Neural progenitor cell (in vitro differentiated cells): ENCODE results near the gene TRAM1L1. TPM values are rescaled to one million over a fixed set of nuclear protein-coding genes. Genes with fewer than 3 reads are reported as not detected.

Experiments used
- DNase-seq: peaks from one replicate; pipeline ENCODE4 v3.0.0-alpha.2; 2016; ENCODE audit warnings: low spot score
- H2AFZ ChIP-seq: fragments of 200-600 bp; sonication (generic); replicated peaks from 2 replicates; pipeline ENCODE4 v1.6.1; 2016; ENCODE audit warnings: antibody characterized with exemption
- H3F3A ChIP-seq: fragments of 200-600 bp; sonication (generic); 2 replicates; pipeline ENCODE4 v1.6.1; 2016; ENCODE audit warnings: antibody characterized with exemption, low read depth
- H3K27ac ChIP-seq: fragments of 200-600 bp; sonication (generic); 2 replicates; pipeline ENCODE4 v1.5.1; 2016; ENCODE audit warnings: mild to moderate bottlenecking
- H3K27me3 ChIP-seq: fragments of 200-600 bp; sonication (generic); 2 replicates; pipeline ENCODE4 v1.6.1; 2016; ENCODE audit warnings: mild to moderate bottlenecking, moderate library complexity
- H3K36me3 ChIP-seq: fragments of 200-600 bp; sonication (generic); 2 replicates; pipeline ENCODE4 v1.5.1; 2016
- H3K4me1 ChIP-seq: fragments of 200-600 bp; sonication (generic); 2 replicates; pipeline ENCODE4 v1.6.1; 2016; ENCODE audit warnings: mixed run types
- H3K4me2 ChIP-seq: fragments of 200-600 bp; sonication (generic); 2 replicates; pipeline ENCODE4 v1.6.1; 2016
- H3K4me3 ChIP-seq: fragments of 200-600 bp; sonication (generic); 2 replicates; pipeline ENCODE4 v1.5.1; 2016
- H3K79me2 ChIP-seq: fragments of 200-600 bp; sonication (generic); 2 replicates; pipeline ENCODE4 v1.6.1; 2016; ENCODE audit warnings: low read depth
- H3K9ac ChIP-seq: fragments of 200-600 bp; sonication (generic); 2 replicates; pipeline ENCODE4 v1.6.1; 2016
- H3K9me3 ChIP-seq: fragments of 200-600 bp; sonication (generic); 2 replicates; pipeline ENCODE4 v1.5.1; 2016; ENCODE audit warnings: low read depth
- H4K20me1 ChIP-seq: fragments of 200-600 bp; sonication (generic); 2 replicates; pipeline ENCODE4 v1.6.1; 2016; ENCODE audit warnings: low read depth
- H3K27ac Mint-ChIP-seq: 3 replicates; pipeline ENCODE4 v1.8.0; 2021; ENCODE audit warnings: mixed read lengths
- H3K27me3 Mint-ChIP-seq: 2 replicates; pipeline ENCODE4 v1.8.0; 2022; ENCODE audit warnings: low read depth, mild to moderate bottlenecking, inconsistent platforms, moderate library complexity, mixed read lengths; ENCODE audit not compliant: insufficient read depth
- H3K36me3 Mint-ChIP-seq: 3 replicates; pipeline ENCODE4 v1.8.0; 2021; ENCODE audit warnings: mixed read lengths
- H3K4me1 Mint-ChIP-seq: 3 replicates; pipeline ENCODE4 v1.8.0; 2021; ENCODE audit warnings: mixed read lengths
- H3K4me3 Mint-ChIP-seq: 3 replicates; pipeline ENCODE4 v1.8.0; 2021; ENCODE audit warnings: mild to moderate bottlenecking, moderate library complexity, mixed read lengths
- H3K9me3 Mint-ChIP-seq: 3 replicates; pipeline ENCODE4 v1.8.0; 2020; ENCODE audit warnings: mixed read lengths
- CTCF ChIP-seq: fragments of 200-600 bp; sonication (generic); IDR thresholded peaks from 2 replicates; pipeline ENCODE4 v1.5.1; 2017; ENCODE audit warnings: antibody characterized with exemption, mild to moderate bottlenecking
- EZH2 ChIP-seq: fragments of 200-600 bp; sonication (generic); IDR thresholded peaks from 2 replicates; pipeline ENCODE4 v1.6.1; 2017; ENCODE audit warnings: antibody characterized with exemption, mild to moderate bottlenecking, moderate library complexity
- EZH2phosphoT487 ChIP-seq: fragments of 200-600 bp; sonication (generic); IDR thresholded peaks from 2 replicates; pipeline ENCODE4 v1.6.1; 2017; ENCODE audit warnings: antibody characterized with exemption
- total RNA-seq: library from RNA; depleted of rRNA; stranded (reverse); fragments of >200 nt; gene quantifications from 2 replicates; pipeline ENCODE4 v1.2.3, GENCODE V29; 2015; ENCODE audit warnings: low replicate concordance

Gene TRAM1L1
- total RNA-seq = 4.5 and 8.4 TPM in 2 replicates

- Histone ChIP-seq H3K4me2 (peak within 1 kb of the TSS; percentile 68), H4K20me1 (no peaks in the 10 kb centered on the region), H3F3A (no peaks in the 10 kb centered on the region), H3K79me2 (no peaks in the 10 kb centered on the region), H2AFZ (peak within 1 kb of the TSS; percentile 96), H3K27me3 (no peaks in the 10 kb centered on the region), H3K4me3 (peak within 1 kb of the TSS; percentile 55), H3K4me1 (no peaks in the 10 kb centered on the region), H3K36me3 (no peaks in the 10 kb centered on the region), H3K9me3 (no peaks in the 10 kb centered on the region), H3K27ac (no peak within 1 kb of the TSS), H3K9ac (peak within 1 kb of the TSS; percentile 38)
- no peak within 1 kb of the TSS for H3K27ac Mint-ChIP-seq
- peaks cover 10% of the 10 kb centered on the region for H3K36me3 Mint-ChIP-seq
- TF ChIP-seq EZH2phosphoT487 (no peak), EZH2 (no peak), CTCF (peak; percentile 42)
- peaks cover 9% of the 10 kb centered on the region for H3K9me3 Mint-ChIP-seq
- H3K27me3 Mint-ChIP-seq = peaks cover 3% of the 10 kb centered on the region
- peak; percentile 87 for DNase-seq
- H3K4me3 Mint-ChIP-seq = peak within 1 kb of the TSS; percentile 87
- H3K4me1 Mint-ChIP-seq = peaks cover 12% of the 10 kb centered on the region
Observed at GRCh38 chr4:117084866-117085701, at the start of gene TRAM1L1. TRAM1L1 (minus strand) TSS chr4:117085576; CDS start chr4:117085393, 183 bp downstream.

- Histone ChIP-seq H3F3A (no peaks in the 10 kb centered on the region), H4K20me1 (no peaks in the 10 kb centered on the region), H3K4me3 (no peak overlapping the region), H3K4me1 (peaks cover 8% of the 10 kb centered on the region), H3K27me3 (no peaks in the 10 kb centered on the region), H3K79me2 (no peaks in the 10 kb centered on the region), H3K27ac (no peak overlapping the region), H3K9ac (no peak overlapping the region), H3K36me3 (no peaks in the 10 kb centered on the region), H2AFZ (peak overlapping the region; percentile 30), H3K4me2 (no peak overlapping the region), H3K9me3 (no peaks in the 10 kb centered on the region)
- Mint-ChIP-seq H3K4me3 (no peak overlapping the region), H3K4me1 (peaks cover 6% of the 10 kb centered on the region), H3K27ac (peak overlapping the region; percentile 27), H3K27me3 (no peaks in the 10 kb centered on the region), H3K36me3 (no peaks in the 10 kb centered on the region), H3K9me3 (peaks cover 19% of the 10 kb centered on the region)
- DNase-seq = peak; percentile 84
- peak; percentile 84 for TF ChIP-seq CTCF
- no peak for TF ChIP-seq EZH2
- TF ChIP-seq EZH2phosphoT487 = no peak
Observed at GRCh38 chr4:117134386-117134785, 49.0 kb upstream of the TRAM1L1 start.

GRCh38 chr4:117096886-117097285 lies 11.5 kb upstream of the TRAM1L1 start:
- Histone ChIP-seq H3K79me2 (no peaks in the 10 kb centered on the region), H3K4me2 (no peak overlapping the region), H3K27me3 (no peaks in the 10 kb centered on the region), H3K9me3 (no peaks in the 10 kb centered on the region), H3K4me1 (no peaks in the 10 kb centered on the region), H2AFZ (peak overlapping the region; percentile 65), H3F3A (no peaks in the 10 kb centered on the region), H4K20me1 (no peaks in the 10 kb centered on the region), H3K27ac (no peak overlapping the region), H3K4me3 (no peak overlapping the region), H3K36me3 (no peaks in the 10 kb centered on the region), H3K9ac (no peak overlapping the region)
- no peaks in the 10 kb centered on the region for H3K9me3 Mint-ChIP-seq
- H3K27ac Mint-ChIP-seq = no peak overlapping the region
- no peak overlapping the region for H3K4me3 Mint-ChIP-seq
- H3K36me3 Mint-ChIP-seq = no peaks in the 10 kb centered on the region
- no peaks in the 10 kb centered on the region for H3K27me3 Mint-ChIP-seq
- no peaks in the 10 kb centered on the region for H3K4me1 Mint-ChIP-seq
- DNase-seq = no peak
- TF ChIP-seq EZH2 = no peak
- TF ChIP-seq CTCF = no peak
